Endothelial cell (in vitro differentiated cells): Measurements from ENCODE around the gene CRIP2. TPM values are rescaled to one million over a fixed set of nuclear protein-coding genes. Genes with fewer than 3 reads are reported as not detected.

Experiments
- DNase-seq: peaks from one replicate; pipeline ENCODE4 v3.0.0; 2021; ENCODE audit warnings: low spot score
- H3K27ac Mint-ChIP-seq: one replicate; pipeline ENCODE4 v1.8.0; 2021; ENCODE audit warnings: mixed read lengths, inconsistent platforms; ENCODE audit not compliant: unreplicated experiment
- H3K27me3 Mint-ChIP-seq: one replicate; pipeline ENCODE4 v1.8.0; 2021; ENCODE audit warnings: mild to moderate bottlenecking, moderate library complexity, mixed read lengths, inconsistent platforms; ENCODE audit not compliant: unreplicated experiment
- H3K36me3 Mint-ChIP-seq: one replicate; pipeline ENCODE4 v1.8.0; 2021; ENCODE audit warnings: mild to moderate bottlenecking, low read depth, mixed read lengths, inconsistent platforms; ENCODE audit not compliant: unreplicated experiment
- H3K4me1 Mint-ChIP-seq: one replicate; pipeline ENCODE4 v1.8.0; 2021; ENCODE audit warnings: mild to moderate bottlenecking, mixed read lengths, inconsistent platforms; ENCODE audit not compliant: unreplicated experiment
- H3K4me3 Mint-ChIP-seq: one replicate; pipeline ENCODE4 v1.8.0; 2021; ENCODE audit warnings: mild to moderate bottlenecking, mixed read lengths, inconsistent platforms; ENCODE audit not compliant: unreplicated experiment
- H3K9me3 Mint-ChIP-seq: one replicate; pipeline ENCODE4 v1.8.0; 2021; ENCODE audit warnings: mixed read lengths, inconsistent platforms; ENCODE audit not compliant: unreplicated experiment
- CTCF ChIP-seq: fragments of 200-600 bp; sonication (generic); IDR thresholded peaks from one replicate; pipeline ENCODE4 v1.5.0; 2021; ENCODE audit warnings: antibody characterized with exemption; ENCODE audit not compliant: unreplicated experiment
- total RNA-seq: library from RNA; stranded (reverse); fragmentation: NEBNext Ultra II Directional; extraction: Animal tissue kit (Norgen Biotek cat#: 25700); gene quantifications from one replicate; pipeline ENCODE4 v1.2.1, GENCODE V29; 2021; ENCODE audit not compliant: unreplicated experiment

Gene CRIP2
- total RNA-seq, 1 donor from 2014 or later, result 67.4 TPM

- Mint-ChIP-seq H3K4me1 (peaks cover 7% of the 10 kb centered on the region), H3K27me3 (peaks cover 28% of the 10 kb centered on the region), H3K9me3 (no peaks in the 10 kb centered on the region), H3K4me3 (no peak overlapping the region), H3K36me3 (peaks cover 4% of the 10 kb centered on the region), H3K27ac (no peak overlapping the region)
- DNase-seq, result no peak
- TF ChIP-seq CTCF, result no peak
Observed at GRCh38 chr14:105487986-105488777, 13.6 kb downstream of the CRIP2 start.

- Mint-ChIP-seq H3K9me3 (no peaks in the 10 kb centered on the region), H3K4me3 (no peak overlapping the region), H3K36me3 (peaks cover 4% of the 10 kb centered on the region), H3K27ac (no peak overlapping the region), H3K27me3 (peaks cover 30% of the 10 kb centered on the region), H3K4me1 (peaks cover 7% of the 10 kb centered on the region)
- no peak for DNase-seq
- no peak for TF ChIP-seq CTCF
Observed at GRCh38 chr14:105488781-105489541, 14.3 kb downstream of the CRIP2 start.

- H3K27me3 Mint-ChIP-seq, result peaks cover 26% of the 10 kb centered on the region
- peak; percentile 80 for DNase-seq
- peak overlapping the region; percentile 42 for H3K4me3 Mint-ChIP-seq
- TF ChIP-seq CTCF, result no peak
- H3K4me1 Mint-ChIP-seq, result peaks cover 2% of the 10 kb centered on the region
- H3K9me3 Mint-ChIP-seq, result no peaks in the 10 kb centered on the region
- no peak overlapping the region for H3K27ac Mint-ChIP-seq
- H3K36me3 Mint-ChIP-seq, result no peaks in the 10 kb centered on the region
Observed at GRCh38 chr14:105489542-105490266, 15.1 kb downstream of the CRIP2 start.

- Mint-ChIP-seq H3K4me3 (no peak overlapping the region), H3K27ac (no peak overlapping the region)
Observed at GRCh38 chr14:105490267-105490571, 15.6 kb downstream of the CRIP2 start.

More at GRCh38 chr14:105490267-105490571, 15.6 kb downstream of the CRIP2 start:
- no peak for DNase-seq
- H3K4me1 Mint-ChIP-seq, result peaks cover 2% of the 10 kb centered on the region
- no peak for TF ChIP-seq CTCF
- no peaks in the 10 kb centered on the region for H3K9me3 Mint-ChIP-seq
- H3K36me3 Mint-ChIP-seq, result no peaks in the 10 kb centered on the region
- peaks cover 26% of the 10 kb centered on the region for H3K27me3 Mint-ChIP-seq
